Uterus (tissue), 2 donors: ENCODE data around the gene ARHGEF11.

Experiments used
- CTCF ChIP-seq, 4 experiments: fragments of 200-600 bp in 2 of 4; fragments of 450-650 bp in 2 of 4; sonication (generic) in 2 of 4; IDR thresholded peaks; one replicate each; pipeline ENCODE4 v1.5.1; 2016 to 2019; ENCODE audit warnings: antibody characterized with exemption in 4 of 4, mild to moderate bottlenecking in 2 of 4, moderate library complexity in 1 of 4
- POLR2A ChIP-seq, 2 donors: fragments of 450-650 bp; IDR thresholded peaks; one replicate each; pipeline ENCODE4 v1.6.1; 2016; ENCODE audit warnings: antibody characterized with exemption in 2 of 2, mild to moderate bottlenecking in 1 of 2, moderate library complexity in 1 of 2

- TF ChIP-seq CTCF (IDR thresholded peaks at IDR 0.05) (no peak), POLR2A (IDR thresholded peaks at IDR 0.05) (no peak)
Measured at GRCh38 chr1:157032303-157032702, 13.2 kb downstream of the ARHGEF11 start.
